SK-N-SH (cell line): ENCODE data around the gene SETBP1. TPM values are rescaled to one million over a fixed set of nuclear protein-coding genes. Genes with fewer than 3 reads are reported as not detected.

Experiments used
- CTCF ChIA-PET: fragments of 300-600, 350-600 bp; formaldehyde crosslinking; extraction: SDS; loops from one replicate; lab custom pipeline; 2021; lab: Yijun Ruan, JAX
- POLR2A ChIA-PET: fragments of 350-600 bp; sonication (Branson Sonifier 250); formaldehyde crosslinking; extraction: SDS; loops from one replicate; lab custom pipeline; 2020; ENCODE audit warnings: antibody characterized with exemption, inconsistent platforms; lab: Yijun Ruan, JAX
- DNase-seq: peaks from one replicate; pipeline ENCODE4 v3.0.0; 2012
- H2AFZ ChIP-seq: fragments of 200-600 bp; sonication (generic); 2 replicates; pipeline ENCODE4 v1.8.1; 2016; ENCODE audit warnings: antibody characterized with exemption, mild to moderate bottlenecking, low read depth
- H3F3A ChIP-seq: fragments of 200-600 bp; sonication (generic); replicated peaks from 2 replicates; pipeline ENCODE3; 2016; ENCODE audit warnings: antibody characterized with exemption, mild to moderate bottlenecking; ENCODE audit not compliant: insufficient read depth
- H3K27ac ChIP-seq, 2 experiments: fragments of 200-500 bp in 1 of 2; fragments of 200-600 bp in 1 of 2; sonication (Bioruptor generic) in 1 of 2; sonication (generic), shearing (Covaris generic) in 1 of 2; 2 replicates each; pipeline versions ENCODE4 v1.5.1 to v1.6.1; 2014 to 2016; ENCODE audit warnings: low read depth in 2 of 2, inconsistent platforms in 1 of 2, low read length in 1 of 2, mild to moderate bottlenecking in 1 of 2, mixed read lengths in 1 of 2
- H3K27me3 ChIP-seq: fragments of 200-600 bp; sonication (generic), shearing (Covaris generic); 2 replicates; pipeline ENCODE4 v1.6.1; 2016; ENCODE audit warnings: mixed run types; ENCODE audit not compliant: insufficient read depth
- H3K36me3 ChIP-seq, 2 experiments: fragments of 200-500 bp in 1 of 2; fragments of 200-600 bp in 1 of 2; sonication (Bioruptor generic) in 1 of 2; sonication (generic) in 1 of 2; replicated peaks in 1 of 2; 2 replicates each; pipeline versions ENCODE3 to v1.5.1; 2014 to 2016; ENCODE audit warnings: low read length in 1 of 2, mild to moderate bottlenecking in 1 of 2; ENCODE audit not compliant: insufficient read depth in 2 of 2, control insufficient read depth in 1 of 2
- H3K4me1 ChIP-seq, 2 experiments: fragments of 200-500 bp in 1 of 2; fragments of 200-600 bp in 1 of 2; sonication (Bioruptor generic) in 1 of 2; sonication (generic), shearing (Covaris generic) in 1 of 2; 2 replicates each; pipeline versions ENCODE4 v1.5.1 to v1.6.1; 2014 to 2016; ENCODE audit warnings: low read depth in 1 of 2, low read length in 1 of 2, mixed run types in 1 of 2; ENCODE audit not compliant: insufficient read depth in 2 of 2, control insufficient read depth in 1 of 2
- H3K4me2 ChIP-seq: fragments of 200-600 bp; sonication (generic), shearing (Covaris generic); 2 replicates; pipeline ENCODE4 v1.6.1; 2017; ENCODE audit warnings: mixed run types
- H3K4me3 ChIP-seq, 2 experiments: fragments of 200-500 bp in 1 of 2; fragments of 200-600 bp in 1 of 2; sonication (Bioruptor generic) in 1 of 2; sonication (generic), shearing (Covaris generic) in 1 of 2; 2 replicates each; pipeline versions ENCODE4 v1.5.1 to v1.8.1; 2014 to 2016; ENCODE audit warnings: low read depth in 2 of 2, inconsistent platforms in 1 of 2, low read length in 1 of 2, mild to moderate bottlenecking in 1 of 2, mixed read lengths in 1 of 2, moderate library complexity in 1 of 2
- H3K79me2 ChIP-seq: fragments of 200-600 bp; sonication (generic); 2 replicates; pipeline ENCODE4 v1.8.1; 2017; ENCODE audit warnings: mild to moderate bottlenecking; ENCODE audit not compliant: insufficient read depth
- H3K9ac ChIP-seq: fragments of 200-600 bp; sonication (generic); 2 replicates; pipeline ENCODE4 v1.6.1; 2017; ENCODE audit warnings: mixed run types
- H3K9me2 ChIP-seq: fragments of 200-600 bp; sonication (generic); 2 replicates; pipeline ENCODE4 v1.6.1; 2017; ENCODE audit warnings: mixed run types
- H3K9me3 ChIP-seq: fragments of 200-600 bp; sonication (generic); 2 replicates; pipeline ENCODE4 v1.6.1; 2017; ENCODE audit warnings: mixed run types, mild to moderate bottlenecking, moderate library complexity
- H4K20me1 ChIP-seq: fragments of 200-600 bp; sonication (generic); 2 replicates; pipeline ENCODE4 v1.6.1; 2017; ENCODE audit warnings: mild to moderate bottlenecking, mixed run types; ENCODE audit not compliant: insufficient read depth
- CTCF ChIP-seq: fragments of 200-600 bp; sonication (generic); IDR thresholded peaks from 2 replicates; pipeline ENCODE4 v1.6.1; 2017; ENCODE audit warnings: antibody characterized with exemption, mild to moderate bottlenecking, moderate library complexity
- EP300 ChIP-seq, 2 experiments: IDR thresholded peaks; 2 replicates each; pipeline versions ENCODE4 v1.4.0 to v1.6.1; 2012; ENCODE audit warnings: borderline replicate concordance in 1 of 2, low read depth in 1 of 2, low read length in 1 of 2
- FOSL2 ChIP-seq: IDR thresholded peaks from 2 replicates; pipeline ENCODE4 v1.4.0; 2012; ENCODE audit warnings: low read depth, mild to moderate bottlenecking, moderate library complexity, borderline replicate concordance
- FOXJ3 ChIP-seq: sonication (generic); formaldehyde crosslinking; IDR thresholded peaks from 2 replicates; pipeline ENCODE4 v1.5.1; 2020; ENCODE audit warnings: mild to moderate bottlenecking, missing genetic modification reagents
- FOXM1 ChIP-seq: IDR thresholded peaks from 2 replicates; pipeline ENCODE4 v1.4.0; 2012; ENCODE audit warnings: low read depth, mild to moderate bottlenecking
- GATA2 ChIP-seq: sonication (generic); formaldehyde crosslinking; IDR thresholded peaks from 2 replicates; pipeline ENCODE4 v1.5.0; 2020; ENCODE audit warnings: mild to moderate bottlenecking, missing genetic modification reagents
- MAX ChIP-seq: IDR thresholded peaks from 2 replicates; pipeline ENCODE4 v1.4.0; 2012; ENCODE audit warnings: low read depth
- MEF2A ChIP-seq: IDR thresholded peaks from 2 replicates; pipeline ENCODE4 v1.4.0; 2012; ENCODE audit warnings: low read depth, borderline replicate concordance
- NFIC ChIP-seq: IDR thresholded peaks from 2 replicates; pipeline ENCODE4 v1.4.0; 2012; ENCODE audit warnings: borderline replicate concordance
- NRF1 ChIP-seq: IDR thresholded peaks from 2 replicates; pipeline ENCODE4 v1.6.1; 2012; ENCODE audit warnings: low read depth, mild to moderate bottlenecking, low read length
- POLR2AphosphoS5 ChIP-seq: IDR thresholded peaks from 2 replicates; pipeline ENCODE4 v1.6.1; 2012; ENCODE audit warnings: low read depth, low read length
- RAD21 ChIP-seq: IDR thresholded peaks from 2 replicates; pipeline ENCODE4 v1.6.1; 2012; ENCODE audit warnings: mild to moderate bottlenecking, low read length
- RFX5 ChIP-seq: IDR thresholded peaks from 2 replicates; pipeline ENCODE4 v1.6.1; 2012; ENCODE audit warnings: mild to moderate bottlenecking, improper control_type of control experiment, low read length
- SIN3A ChIP-seq: IDR thresholded peaks from 2 replicates; pipeline ENCODE4 v1.6.1; 2012; ENCODE audit warnings: low read depth, mild to moderate bottlenecking, low read length, moderate library complexity, borderline replicate concordance
- SMC3 ChIP-seq: IDR thresholded peaks from 2 replicates; pipeline ENCODE4 v1.6.1; 2012; ENCODE audit warnings: low read depth, low read length, improper control_type of control experiment
- TAF1 ChIP-seq: IDR thresholded peaks from 2 replicates; pipeline ENCODE4 v1.6.1; 2012; ENCODE audit warnings: low read depth, mild to moderate bottlenecking, low read length, moderate library complexity, borderline replicate concordance
- TEAD4 ChIP-seq: IDR thresholded peaks from 2 replicates; pipeline ENCODE4 v1.4.0; 2012; ENCODE audit warnings: mild to moderate bottlenecking, borderline replicate concordance; ENCODE audit not compliant: insufficient read depth
- WGBS: methylation state at CpG from one replicate; pipeline ENCODE4 v1.1.6; 2017; ENCODE audit warnings: low lambda C conversion rate; 5-methylcytosine and 5-hydroxymethylcytosine counted together
- polyA plus RNA-seq, 3 experiments: library from polyadenylated mRNA; depleted of rRNA; stranded (reverse); fragments of >200 nt; gene quantifications; 2 replicates each; pipeline ENCODE4 v1.2.3, GENCODE V29; 2012

The SETBP1 gene
- polyA plus RNA-seq, 1 of the 3 experiments (the other 2 are of a cell fraction) = 3.0 TPM

- no peak for TF ChIP-seq CTCF
Measured at GRCh38 chr18:44946529-44947113, 265.9 kb downstream of the SETBP1 start (continued).

- POLR2A ChIA-PET = no interaction called here
- TF ChIP-seq SIN3A = no peak
- TF ChIP-seq GATA2 (CRISPR knock-in tag) = no peak
- TF ChIP-seq RAD21 = no peak
- TF ChIP-seq TAF1 = no peak
- no peak for TF ChIP-seq FOSL2
- TF ChIP-seq CTCF = no peak
- TF ChIP-seq FOXM1 = no peak
- TF ChIP-seq SMC3 = no peak
- no peak for TF ChIP-seq POLR2AphosphoS5
- no peak for TF ChIP-seq MAX
- no peak for TF ChIP-seq NFIC
- no peak for TF ChIP-seq TEAD4
- no peak for TF ChIP-seq RFX5
- TF ChIP-seq MEF2A = no peak
- TF ChIP-seq NRF1 = no peak
- TF ChIP-seq FOXJ3 = no peak
- TF ChIP-seq EP300 (IDR thresholded peaks at IDR 0.05; ENCODE audit: borderline replicate concordance in 1 of 2, low read depth in 1 of 2, low read length in 1 of 2) = no peak
- WGBS = 95% methylated on average over 7 of the region's 7 CpGs
Measured at GRCh38 chr18:44949967-44950366, 269.3 kb downstream of the SETBP1 start.

More at GRCh38 chr18:44949967-44950366, 269.3 kb downstream of the SETBP1 start:
- Histone ChIP-seq H3K4me2 (no peak overlapping the region), H3K27me3 (no peaks in the 10 kb centered on the region), H3K9ac (no peak overlapping the region), H2AFZ (no peak overlapping the region), H4K20me1 (no peaks in the 10 kb centered on the region), H3K79me2 (no peaks in the 10 kb centered on the region), H3K36me3 (peaks cover 5 to 11% of the 10 kb centered on the region in 2 experiments), H3K27ac (no peak overlapping the region), H3K9me3 (no peaks in the 10 kb centered on the region), H3F3A (no peaks in the 10 kb centered on the region), H3K9me2 (no peaks in the 10 kb centered on the region), H3K4me3 (no peak overlapping the region), H3K4me1 (peaks cover 0 to 3% of the 10 kb centered on the region in 2 experiments; a peak in 1 of 4 replicates)
- no peak for DNase-seq
- CTCF ChIA-PET = no interaction called here
